ENCODE data around the gene ACO2.

Gene ACO2

DNA sequence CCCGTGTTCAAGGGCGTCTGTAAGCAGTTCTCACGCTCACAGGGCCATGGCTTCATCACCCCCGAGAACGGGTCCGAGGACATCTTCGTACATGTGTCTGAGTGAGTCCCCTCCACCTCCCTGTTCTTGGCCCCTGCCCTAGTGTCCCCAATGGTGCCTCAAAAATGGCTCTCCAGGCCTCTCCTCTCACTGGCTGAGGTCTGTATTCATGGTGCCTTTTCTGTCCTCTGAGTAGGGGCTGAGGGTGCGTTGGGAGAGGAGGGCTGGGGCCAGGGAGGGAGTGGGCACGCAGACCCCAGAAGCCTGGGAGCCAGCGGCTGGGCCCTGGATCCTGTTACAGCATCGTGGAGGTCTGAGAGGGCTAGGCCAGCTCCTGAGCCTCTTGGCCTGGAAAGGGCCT is 104.8 kb downstream of the ACO2 start:
- no peak for DNase-seq

- no peak for DNase-seq
These were observed 106.0 kb downstream of the ACO2 start for GRCh38 chr22:41574847-41575381.

- DNase-seq, result no peak
These were observed 106.6 kb downstream of the ACO2 start for GRCh38 chr22:41575533-41575932.

GRCh38 chr22:41576877-41577276 is 108.0 kb downstream of the ACO2 start:
- peak; percentile 63 for DNase-seq

GRCh38 chr22:41578114-41578513 is 109.2 kb downstream of the ACO2 start:
- no peak for DNase-seq
